Stimulated activated CD4-positive, alpha-beta T cell treated with anti-CD3 and anti-CD28 coated beads, Interleukin-15, amount 100 ng/mL, for 24 hours (primary cell): Measurements from ENCODE around the gene ATP1B1.

ENCODE experiments used
- DNase-seq: peaks from one replicate; pipeline ENCODE4 v3.0.0-alpha.2; 2020

ATP1B1 gene

GRCh38 chr1:169106095-169106920 is at the start of gene ATP1B1:
Gene ATP1B1, plus strand, starts transcription at chr1:169106690. Its CDS starts 140 bp downstream, at chr1:169106830.
- DNase-seq: peak; percentile 88

- DNase-seq: no peak
Observed at GRCh38 chr1:169059421-169059820, 47.1 kb upstream of the ATP1B1 start.

- DNase-seq: no peak
Observed at GRCh38 chr1:169060043-169060722, 46.3 kb upstream of the ATP1B1 start.

GRCh38 chr1:169060919-169061639 is 45.4 kb upstream of the ATP1B1 start:
- no peak for DNase-seq

GRCh38 chr1:169062152-169062551 is 44.3 kb upstream of the ATP1B1 start:
- no peak for DNase-seq

GRCh38 chr1:169064103-169064502 is 42.4 kb upstream of the ATP1B1 start:
- no peak for DNase-seq

GRCh38 chr1:169070547-169070946 is 35.9 kb upstream of the ATP1B1 start:
- no peak for DNase-seq

- DNase-seq: no peak
Observed at GRCh38 chr1:169070958-169071357, 35.5 kb upstream of the ATP1B1 start.

- DNase-seq: no peak
Observed at GRCh38 chr1:169072945-169073725, 33.4 kb upstream of the ATP1B1 start.

GRCh38 chr1:169078163-169078883 is 28.2 kb upstream of the ATP1B1 start:
- DNase-seq: no peak

- DNase-seq: no peak
Observed at GRCh38 chr1:169081503-169082123, 24.9 kb upstream of the ATP1B1 start.

GRCh38 chr1:169085911-169086310 is 20.6 kb upstream of the ATP1B1 start:
- no peak for DNase-seq

- DNase-seq: no peak
Observed at GRCh38 chr1:169086603-169087455, 19.7 kb upstream of the ATP1B1 start.

GRCh38 chr1:169087876-169088275 is 18.6 kb upstream of the ATP1B1 start:
- DNase-seq: no peak

GRCh38 chr1:169089776-169090175 is 16.7 kb upstream of the ATP1B1 start:
- DNase-seq: no peak

GRCh38 chr1:169090308-169090899 is 16.1 kb upstream of the ATP1B1 start:
- no peak for DNase-seq

- DNase-seq: no peak
Observed at GRCh38 chr1:169090900-169091311, 15.6 kb upstream of the ATP1B1 start.

- no peak for DNase-seq
Observed at GRCh38 chr1:169091480-169091941, 15.0 kb upstream of the ATP1B1 start.

- no peak for DNase-seq
Observed at GRCh38 chr1:169092399-169092798, 14.1 kb upstream of the ATP1B1 start.
